K562 (cell line): ENCODE data around the gene SIGLEC6. TPM values are rescaled to one million over a fixed set of nuclear protein-coding genes. Genes with fewer than 3 reads are reported as not detected.
A peak's percentile ranks its signal among the peaks of the same experiment; 100 is the strongest.

Source experiments
- ATAC-seq: fragments of 200-7000 bp; cut with Tn5 transposase; 3 replicates; pipeline ENCODE4 v1.9.1; 2020; ENCODE audit warnings: moderate library complexity
- BruUV-seq: library from RNA; stranded (reverse); fragments of 400-500 nt; replicated peaks from 2 replicates; lab custom pipeline; 2021; lab: Mats Ljungman, UMichigan
- CTCF ChIA-PET: fragments of 300-600 bp; formaldehyde crosslinking; extraction: SDS; loops from one replicate; lab custom pipeline; 2021; ENCODE audit warnings: low intra/inter-chr PET ratio; lab: Yijun Ruan, JAX
- POLR2A ChIA-PET: fragments of 300-600, 350-650 bp; sonication (Branson Sonifier 250); formaldehyde crosslinking; extraction: SDS; loops from one replicate; lab custom pipeline; 2021; ENCODE audit warnings: antibody characterized with exemption, inconsistent platforms; lab: Yijun Ruan, JAX
- DNase-seq, 4 experiments: peaks; one replicate each; pipeline versions ENCODE4 v3.0.0 to v3.0.0-alpha.2; 2011 to 2018; ENCODE audit warnings: low spot score in 3 of 4, mixed read lengths in 3 of 4; ENCODE audit errors: extremely low read depth in 1 of 4
- FAIRE-seq: peaks from 2 replicates; lab custom pipeline; 2011; peaks lifted over from hg19 to GRCh38; lab: Jason Lieb, UNC
- H2AFZ ChIP-seq: 2 replicates; pipeline ENCODE4 v1.6.0; 2011; ENCODE audit warnings: low read depth, low read length, control low read depth, inconsistent platforms
- H3K27ac ChIP-seq: fragments of 200-600 bp; 3 replicates; pipeline ENCODE4 v1.8.0; 2011; ENCODE audit warnings: low read depth, mild to moderate bottlenecking, control low read depth, inconsistent platforms, low read length, moderate library complexity, mixed read lengths; ENCODE audit errors: extremely low read depth
- H3K27me3 ChIP-seq, 2 experiments: fragments of 300-600 bp in 1 of 2; 2 replicates in 1 of 2; 3 replicates in 1 of 2; pipeline versions ENCODE4 v1.6.0 to v1.8.0; 2011; ENCODE audit warnings: inconsistent platforms in 2 of 2, low read length in 2 of 2, mild to moderate bottlenecking in 1 of 2, mixed read lengths in 1 of 2, moderate library complexity in 1 of 2; ENCODE audit not compliant: control insufficient read depth in 2 of 2, insufficient read depth in 2 of 2
- H3K36me3 ChIP-seq: fragments of 300-600 bp; 3 replicates; pipeline ENCODE4 v1.8.0; 2011; ENCODE audit warnings: mild to moderate bottlenecking, low read length, inconsistent platforms; ENCODE audit not compliant: control insufficient read depth, insufficient read depth
- H3K4me1 ChIP-seq, 2 experiments: fragments of 200-600 bp in 1 of 2; replicated peaks in 1 of 2; 2 replicates in 1 of 2; 3 replicates in 1 of 2; pipeline versions ENCODE4 v1.5.1 to v1.8.0; 2011; ENCODE audit warnings: inconsistent platforms in 2 of 2, low read length in 2 of 2, mild to moderate bottlenecking in 1 of 2, mixed read lengths in 1 of 2, moderate library complexity in 1 of 2; ENCODE audit not compliant: control insufficient read depth in 2 of 2, insufficient read depth in 2 of 2
- H3K4me2 ChIP-seq: 2 replicates; pipeline ENCODE4 v1.6.1; 2011; ENCODE audit warnings: low read length, control low read depth, inconsistent platforms, mixed read lengths; ENCODE audit not compliant: insufficient read depth
- H3K4me3 ChIP-seq: fragments of 200-600 bp; sonication (generic), shearing (Covaris generic); 2 replicates; pipeline ENCODE4 v1.5.1; 2016; ENCODE audit warnings: control low read depth, inconsistent platforms
- H3K79me2 ChIP-seq: fragments of 200-600 bp; 3 replicates; pipeline ENCODE4 v1.8.0; 2011; ENCODE audit warnings: low read length, inconsistent platforms; ENCODE audit not compliant: control insufficient read depth, insufficient read depth
- H3K9ac ChIP-seq, 2 experiments: 2 replicates each; pipeline versions ENCODE4 v1.6.0 to v1.6.1; 2011; ENCODE audit warnings: low read depth in 2 of 2, low read length in 2 of 2, control low read depth in 1 of 2, inconsistent platforms in 1 of 2, mild to moderate bottlenecking in 1 of 2, mixed read lengths in 1 of 2; ENCODE audit not compliant: insufficient read depth in 1 of 2
- H3K9me1 ChIP-seq: one replicate; pipeline ENCODE4 v1.6.0; 2011; ENCODE audit warnings: inconsistent platforms, mild to moderate bottlenecking, low read length, moderate library complexity; ENCODE audit not compliant: control insufficient read depth, insufficient read depth
- H3K9me3 ChIP-seq: replicated peaks from 2 replicates; pipeline ENCODE4 v1.5.1; 2011; ENCODE audit warnings: low read depth, low read length, inconsistent platforms; ENCODE audit not compliant: control insufficient read depth, insufficient read depth
- H4K20me1 ChIP-seq: replicated peaks from 2 replicates; pipeline ENCODE4 v1.6.1; 2011; ENCODE audit warnings: low read length, inconsistent platforms, mixed read lengths; ENCODE audit not compliant: control insufficient read depth, insufficient read depth
- FOSL1 ChIP-seq: fragments of 200-800 bp; sonication (Bioruptor generic); conservative IDR thresholded peaks from 2 replicates; pipeline ENCODE4 v1.6.1; 2016; ENCODE audit warnings: missing genetic modification characterization, missing compliant biosample characterization
- FOXA3 ChIP-seq, 2 experiments: fragments of 450-650 bp in 1 of 2; sonication (generic) in 1 of 2; formaldehyde crosslinking; IDR thresholded peaks in 1 of 2; conservative IDR thresholded peaks in 1 of 2; 2 replicates each; pipeline versions ENCODE4 v1.4.0 to v1.8.0; 2020 to 2022; ENCODE audit warnings: mild to moderate bottlenecking in 2 of 2, missing genetic modification reagents in 1 of 2
- HDAC2 ChIP-seq: fragments of 450-650 bp; IDR thresholded peaks from 2 replicates; pipeline ENCODE4 v1.6.1; 2016; ENCODE audit warnings: mild to moderate bottlenecking
- HMGXB4 ChIP-seq: sonication (generic); formaldehyde crosslinking; IDR thresholded peaks from 2 replicates; pipeline ENCODE4 v1.8.1; 2023; ENCODE audit warnings: mild to moderate bottlenecking, missing genetic modification reagents
- JUND ChIP-seq, 2 experiments: IDR thresholded peaks; 2 replicates in 1 of 2; 3 replicates in 1 of 2; pipeline ENCODE4 v1.6.1; 2011; ENCODE audit warnings: borderline replicate concordance in 2 of 2, low read depth in 2 of 2, low read length in 2 of 2, improper control_type of control experiment in 1 of 2, missing biosample characterization in 1 of 2, missing genetic modification characterization in 1 of 2, missing genetic modification reagents in 1 of 2
- L3MBTL2 ChIP-seq: fragments of 450-650 bp; IDR thresholded peaks from 2 replicates; pipeline ENCODE4 v1.6.1; 2016; ENCODE audit warnings: mild to moderate bottlenecking, moderate library complexity
- SMARCE1 ChIP-seq: fragments of 450-650 bp; IDR thresholded peaks from 2 replicates; pipeline ENCODE4 v1.7.1; 2016; ENCODE audit warnings: mild to moderate bottlenecking
- ZNF384 ChIP-seq: IDR thresholded peaks from 2 replicates; pipeline ENCODE4 v1.6.1; 2012; ENCODE audit warnings: low read depth, low read length, improper control_type of control experiment
- ZNF551 ChIP-seq: fragments of 250-450 bp; sonication (Bioruptor Pico); IDR thresholded peaks from 2 replicates; pipeline ENCODE4 v1.5.0; 2021; ENCODE audit warnings: mild to moderate bottlenecking, moderate library complexity
- WGBS: fragments of 100-300 bp; shearing (Covaris generic); methylation state at CpG from one replicate; pipeline ENCODE4 v1.1.6; 2016; ENCODE audit warnings: low coverage, mixed read lengths; ENCODE audit not compliant: insufficient coverage; ENCODE audit errors: missing lambda C conversion rate; 5-methylcytosine and 5-hydroxymethylcytosine counted together
- in situ Hi-C: fragments of 300-500 bp; cut with MboI; formaldehyde crosslinking; loops from 4 replicates; pipeline ENCODE4 v1.15.0; 2018; ENCODE audit warnings: inconsistent platforms, mixed read lengths
- intact Hi-C: fragments of 100-400 bp; cut with micrococcal nuclease; formaldehyde crosslinking; loops from 2 replicates; pipeline ENCODE4 v1.14.2; 2022
- polyA plus RNA-seq, 8 experiments: library from polyadenylated mRNA; depleted of rRNA in 4 of 8; stranded (reverse) in 5 of 8; unstranded in 3 of 8; fragments of >200 nt; fragmentation: Nextera tagmentation in 2 of 8; fragmentation: Illumina TruSeq in 1 of 8; extraction: Ambion mirVana in 2 of 8; extraction: Trizol in 1 of 8; gene quantifications; 2 replicates each; pipeline versions ENCODE4 v1.2.1 to v1.2.3, GENCODE V29; 2011 to 2014; ENCODE audit warnings: inconsistent platforms in 1 of 8, missing spikeins in 1 of 8
- total RNA-seq, 7 experiments: library from RNA; depleted of rRNA in 6 of 7; stranded (reverse); fragments of >200 nt in 6 of 7; fragmentation: Illumina TruSeq in 2 of 7; extraction: Trizol in 2 of 7; gene quantifications; 2 replicates each; pipeline versions ENCODE4 v1.2.1 to v1.2.3, GENCODE V29; 2011 to 2021; ENCODE audit warnings: low replicate concordance in 1 of 7

SIGLEC6 gene
- total and polyA plus RNA-seq, 9 of the 15 experiments (the other 6 are each of a cell fraction or from before 2014, with no cell fraction given), result 0.03 to 17.5 (median 0.71) TPM

GRCh38 chr19:51570962-51571575, 39.6 kb upstream of the SIGLEC6 start, which contains the start of gene ZNF175 (continued):
- TF ChIP-seq HDAC2, result no peak
- no peak for TF ChIP-seq SMARCE1
- peak; percentile 42; the same call in 1 of the 2 replicates for TF ChIP-seq L3MBTL2
- no peak for TF ChIP-seq HMGXB4 (CRISPR knock-in tag)

GRCh38 chr19:51568456-51568855, 37.0 kb upstream of the SIGLEC6 start:
- H2AFZ ChIP-seq, result peak overlapping the region; percentile 79; the same call in 1 of the 2 replicates
- intact Hi-C loops, result loop anchor here (5.0 kb wide), 1 partner anchor 96 kb away; no protein-coding TSS in a partner anchor
- 6% methylated on average over 1 of the region's 1 CpG for WGBS
- DNase-seq (no peak), FAIRE-seq (no peak), ATAC-seq (no peak)
- H3K27ac ChIP-seq, result peak overlapping the region; percentile 59; the same call in 2 of the 3 replicates
- H3K9me1 ChIP-seq, result no peaks in the 10 kb centered on the region
- H3K4me3 ChIP-seq, result no peak overlapping the region
- H3K36me3 ChIP-seq, result peaks cover 10% of the 10 kb centered on the region; the same call in 2 of the 3 replicates
- peaks cover 19 to 66% of the 10 kb centered on the region in 2 experiments for H3K4me1 ChIP-seq
- TF ChIP-seq FOSL1 (tag), result peak; percentile 48; the same call in 1 of the 2 replicates
- no peak for TF ChIP-seq JUND (IDR thresholded peaks at IDR 0.05; ENCODE audit: borderline replicate concordance, low read depth, low read length)
- TF ChIP-seq JUND (tag; IDR thresholded peaks at IDR 0.05; ENCODE audit: borderline replicate concordance, low read depth, low read length), result 0 out of 3 replicates have a peak, but pooled peaks have one; percentile 24
- TF ChIP-seq ZNF384, result peak; percentile 36; the same call in 1 of the 2 replicates
- peak in 1 of 2 experiments; percentile 44; a peak in 1 of 4 replicates for TF ChIP-seq FOXA3 (CRISPR knock-in tag; conservative IDR thresholded peaks at IDR 0.05 in 1 of 2, IDR thresholded peaks at IDR 0.05 in 1 of 2)
- TF ChIP-seq ZNF551 (CRISPR knock-in tag), result no peak
- TF ChIP-seq, all 486 proteins: peak for 4
- H3K27me3 ChIP-seq, result no peaks in the 10 kb centered on the region
- no peaks in the 10 kb centered on the region for H3K9me3 ChIP-seq
- H3K4me2 ChIP-seq, result no peak overlapping the region
- ChIA-PET POLR2A (interaction anchor here (0.7 kb wide), 1 partner anchor 22 kb away, joined by 3 read pairs; no protein-coding TSS in a partner anchor), CTCF (interaction anchor here (0.7 kb wide), 1 partner anchor 96 kb away, joined by 4 read pairs; no protein-coding TSS in a partner anchor)
- peaks cover 25% of the 10 kb centered on the region for H3K79me2 ChIP-seq
- in situ Hi-C loops, result loop anchor here (10.0 kb wide), 1 partner anchor 94 kb away; the partner anchor contains the start of gene CEACAM18
- no peaks in the 10 kb centered on the region for H4K20me1 ChIP-seq
- peak overlapping the region in 1 of 2 experiments; percentile 38; a peak in 1 of 4 replicates for H3K9ac ChIP-seq
- BruUV-seq, result no TSS peak
